ENCODE results near the gene CCDC24.

The CCDC24 gene

DNA sequence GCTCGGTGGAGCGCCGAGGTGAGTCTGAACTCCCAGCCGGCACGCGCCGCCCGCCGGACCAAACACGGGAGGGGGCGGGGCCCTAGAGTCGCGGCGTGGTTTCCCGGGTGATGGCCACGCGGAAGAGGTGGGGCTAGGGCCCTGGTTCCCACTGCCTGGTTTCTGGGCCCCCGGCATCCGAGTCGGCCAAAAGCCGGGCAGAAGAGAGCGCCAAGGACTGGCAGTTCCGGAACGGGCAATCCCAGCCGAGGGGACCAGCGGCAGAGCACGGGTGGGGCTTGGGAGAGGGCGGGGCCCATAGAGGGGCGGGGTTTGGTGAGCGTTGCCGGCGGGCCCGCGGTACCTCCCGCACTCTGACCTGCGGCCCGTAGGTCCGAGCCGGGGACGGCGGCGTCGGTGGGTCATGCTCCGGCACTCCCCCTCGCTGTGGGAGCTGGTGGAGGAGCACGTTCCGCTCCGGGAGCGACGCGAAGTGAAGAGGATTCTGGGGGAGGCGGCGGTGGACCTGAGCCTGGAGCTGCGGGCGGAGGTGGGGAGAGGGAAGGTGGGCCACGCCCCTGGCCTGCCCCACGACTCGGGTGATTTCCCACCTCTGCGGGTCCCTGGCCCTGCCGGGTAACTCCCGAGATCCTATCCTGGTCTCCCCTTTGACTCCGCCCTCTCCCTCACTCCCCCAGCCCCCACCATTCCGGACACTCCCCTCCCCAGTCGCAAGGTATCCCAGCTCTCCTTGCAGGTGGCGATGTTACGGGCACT is at the start of gene CCDC24:
TSS of gene CCDC24 (plus strand) at position 124 of the 756 bp plus-strand sequence. CDS start at position 404, 280 bp downstream.
- peak; percentile 45 for DNase-seq

DNA sequence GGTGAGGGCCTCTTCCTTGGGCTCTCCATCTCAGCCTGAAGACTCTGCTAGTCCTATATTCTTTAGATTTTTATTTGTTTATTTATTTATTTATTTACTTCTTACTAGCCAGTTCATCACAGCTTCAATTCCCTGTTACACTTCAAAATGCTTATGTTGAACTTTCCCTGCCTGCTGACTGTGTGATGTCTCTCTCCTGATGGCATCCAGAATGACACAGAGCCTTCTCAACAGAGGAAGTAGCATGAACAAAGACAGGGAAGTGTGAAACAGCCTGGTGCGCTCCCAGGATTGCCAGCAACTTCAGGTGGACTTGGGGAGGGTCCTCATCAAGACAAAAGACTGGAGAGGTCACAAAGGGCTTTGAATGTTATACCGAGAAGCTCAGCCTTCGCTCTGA is 49.0 kb upstream of the CCDC24 start:
- no peak for DNase-seq

DNA sequence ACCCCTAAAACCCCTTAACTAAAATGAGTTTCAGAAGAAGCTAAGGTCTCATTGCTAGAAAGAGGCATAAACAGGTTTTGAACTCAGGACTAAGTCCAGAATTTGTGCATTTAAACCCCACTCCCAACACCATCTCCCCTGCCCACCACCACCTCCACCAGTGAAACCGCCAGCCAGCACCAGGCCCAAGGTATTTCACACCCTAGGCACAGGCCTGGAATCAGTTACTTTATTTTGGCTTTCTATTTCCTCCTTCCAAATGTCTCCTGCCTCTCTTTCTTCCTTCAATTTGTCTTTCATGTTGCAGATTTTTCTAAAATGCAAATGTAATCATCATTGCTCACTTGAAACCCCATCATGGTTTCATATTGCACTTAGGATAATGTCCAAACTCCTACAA is 46.5 kb upstream of the CCDC24 start:
- DNase-seq = no peak

DNA sequence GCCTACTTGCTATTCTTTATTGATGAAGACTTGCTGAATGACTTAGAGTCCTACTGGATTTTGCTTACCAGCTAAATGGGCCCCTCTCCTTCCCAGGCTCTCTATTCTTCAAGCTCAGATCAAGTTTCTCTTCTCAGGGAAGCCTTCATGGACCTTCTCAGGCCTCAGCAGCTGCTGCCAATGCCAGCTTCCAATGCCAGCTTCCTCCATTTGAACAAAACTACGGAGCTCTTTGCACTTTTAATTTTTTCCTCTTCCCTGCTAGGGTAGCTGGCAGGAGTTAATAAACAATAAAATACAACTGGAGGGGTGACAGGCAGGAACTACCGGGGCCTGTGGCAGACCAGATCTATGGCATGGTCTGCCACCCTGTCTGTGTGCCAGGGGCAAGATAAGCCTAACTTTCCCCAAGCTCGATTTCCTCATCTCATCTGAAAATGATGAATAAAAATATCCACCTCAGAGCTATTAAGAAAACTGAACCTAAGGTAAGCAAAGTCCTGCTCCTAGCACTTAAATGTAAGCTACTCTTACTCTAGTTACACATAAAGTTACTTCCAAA is 45.6 kb upstream of the CCDC24 start:
- DNase-seq = no peak

DNA sequence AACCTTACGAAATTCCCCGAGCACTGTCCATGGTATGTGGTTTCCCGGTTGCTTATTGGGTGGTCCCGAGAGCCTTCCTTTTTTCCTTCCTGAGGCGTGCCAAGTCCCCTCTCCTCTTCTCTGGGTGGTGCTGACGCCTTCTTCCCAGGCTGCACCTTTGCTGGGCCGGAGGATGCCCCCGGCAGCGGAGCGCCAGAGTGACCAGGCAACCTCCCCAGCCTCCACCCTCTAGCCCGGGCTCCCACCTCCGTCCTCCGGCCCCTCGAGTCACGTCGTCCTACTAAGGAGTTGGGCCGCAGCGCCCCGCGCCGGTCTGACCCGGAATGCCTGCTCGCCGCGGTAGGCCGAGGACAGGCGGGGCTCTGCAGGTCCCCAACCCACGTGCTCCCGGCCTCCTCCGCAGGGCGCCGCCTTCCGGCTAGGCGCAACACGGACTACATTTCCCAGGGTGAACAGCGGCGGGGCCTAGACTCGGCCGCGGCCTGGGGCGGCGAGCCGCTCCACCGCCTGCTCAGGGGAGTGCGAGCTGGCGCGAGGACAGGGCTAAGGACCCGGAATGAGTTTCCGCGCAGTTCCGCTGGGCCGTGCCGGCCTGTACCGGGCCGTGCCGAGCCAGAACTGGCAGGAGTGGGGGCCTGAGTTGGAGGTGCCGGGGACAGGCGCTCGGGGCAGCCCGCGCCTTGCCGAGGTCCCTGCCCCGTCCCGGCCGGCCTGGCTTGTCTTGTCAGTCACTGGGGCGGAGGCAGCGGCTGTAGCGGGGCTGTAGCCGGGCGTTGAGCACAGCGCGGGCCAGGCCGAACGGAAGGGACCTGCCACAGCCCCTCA is 45.0 kb upstream of the CCDC24 start, which contains the start of gene IPO13:
TSS of gene IPO13 (plus strand) at position 715 of the 825 bp plus-strand sequence. CDS start 651 bp downstream, outside the sequence.
- peak; percentile 93 for DNase-seq

DNA sequence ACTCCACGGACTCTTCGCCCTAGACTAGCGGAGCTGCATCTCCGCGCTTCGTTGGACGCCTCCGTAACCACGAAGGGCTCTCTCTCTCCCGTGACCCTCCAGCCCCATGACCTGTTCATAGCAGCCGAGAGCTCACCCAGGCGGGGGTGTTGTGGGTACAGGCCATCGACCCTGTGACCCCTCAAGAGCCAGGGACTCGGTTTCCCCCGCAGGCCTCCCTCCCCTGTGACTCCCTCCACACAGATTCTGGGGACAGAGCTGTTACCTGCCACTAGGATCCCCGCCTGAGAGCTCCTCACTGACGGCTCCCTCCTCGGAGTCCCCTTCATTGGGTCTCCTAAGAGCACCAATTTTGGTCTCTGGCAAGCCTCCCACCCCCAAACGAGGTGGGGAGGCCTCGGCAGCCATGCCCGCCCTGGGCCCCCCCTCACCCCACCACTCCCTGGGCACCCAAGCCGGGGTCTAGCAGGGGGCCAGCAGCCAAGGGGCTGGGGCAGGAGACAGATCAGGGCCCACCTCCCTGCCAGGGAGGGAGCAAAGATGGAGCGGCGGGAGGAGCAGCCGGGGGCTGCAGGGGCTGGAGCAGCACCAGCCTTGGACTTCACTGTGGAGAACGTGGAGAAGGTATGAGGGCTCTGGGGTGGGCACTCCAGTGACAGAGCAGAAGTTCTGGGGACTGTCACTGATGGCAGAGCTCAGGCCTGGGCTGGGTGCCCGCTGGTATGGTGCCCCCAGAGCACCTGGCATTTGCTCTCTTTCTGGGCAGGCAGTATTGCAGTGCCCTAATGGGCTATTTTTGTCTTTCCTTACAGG is 44.1 kb upstream of the CCDC24 start:
- DNase-seq = no peak

DNA sequence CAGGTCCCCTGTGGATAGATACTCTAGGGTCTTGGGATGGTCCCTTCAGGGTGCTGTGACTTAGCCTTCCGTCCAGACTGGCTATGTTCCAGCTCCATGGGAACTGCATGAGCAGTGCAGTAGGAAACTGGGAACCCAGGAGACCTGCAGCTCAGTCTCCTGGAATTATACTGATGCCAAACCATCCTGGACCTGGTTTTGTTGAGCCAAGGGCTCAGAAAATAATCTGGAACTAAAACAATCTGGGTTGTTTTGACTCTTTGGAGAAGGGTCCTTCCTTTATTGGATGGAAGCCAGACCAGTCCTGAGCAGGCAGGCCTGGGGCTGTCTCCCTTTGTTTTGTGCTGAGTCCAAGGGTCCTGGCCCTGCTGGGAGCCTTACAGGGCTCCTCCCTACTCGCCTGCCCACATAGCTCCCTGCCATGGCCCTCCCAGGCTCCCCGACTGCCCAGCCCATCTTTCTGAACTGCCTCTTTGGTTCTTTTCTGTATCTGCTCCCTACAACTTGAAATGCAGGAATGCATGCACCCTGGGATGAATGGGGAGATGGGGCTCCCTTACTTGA is 43.4 kb upstream of the CCDC24 start:
- no peak for DNase-seq

DNA sequence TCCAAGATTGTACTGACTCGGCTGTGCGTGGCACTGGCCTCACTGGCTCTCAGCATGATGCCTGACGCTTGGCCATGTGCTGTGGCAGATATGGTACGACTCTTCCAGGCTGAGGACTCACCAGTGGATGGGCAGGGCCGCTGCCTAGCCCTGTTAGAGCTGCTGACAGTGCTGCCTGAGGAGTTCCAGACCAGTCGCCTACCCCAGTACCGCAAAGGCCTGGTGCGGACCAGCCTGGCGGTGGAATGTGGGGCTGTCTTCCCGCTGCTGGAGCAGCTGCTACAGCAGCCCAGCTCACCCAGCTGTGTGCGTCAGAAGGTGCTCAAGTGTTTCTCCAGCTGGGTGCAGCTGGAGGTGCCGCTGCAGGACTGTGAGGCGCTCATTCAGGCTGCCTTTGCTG is 41.7 kb upstream of the CCDC24 start:
- no peak for DNase-seq

DNA sequence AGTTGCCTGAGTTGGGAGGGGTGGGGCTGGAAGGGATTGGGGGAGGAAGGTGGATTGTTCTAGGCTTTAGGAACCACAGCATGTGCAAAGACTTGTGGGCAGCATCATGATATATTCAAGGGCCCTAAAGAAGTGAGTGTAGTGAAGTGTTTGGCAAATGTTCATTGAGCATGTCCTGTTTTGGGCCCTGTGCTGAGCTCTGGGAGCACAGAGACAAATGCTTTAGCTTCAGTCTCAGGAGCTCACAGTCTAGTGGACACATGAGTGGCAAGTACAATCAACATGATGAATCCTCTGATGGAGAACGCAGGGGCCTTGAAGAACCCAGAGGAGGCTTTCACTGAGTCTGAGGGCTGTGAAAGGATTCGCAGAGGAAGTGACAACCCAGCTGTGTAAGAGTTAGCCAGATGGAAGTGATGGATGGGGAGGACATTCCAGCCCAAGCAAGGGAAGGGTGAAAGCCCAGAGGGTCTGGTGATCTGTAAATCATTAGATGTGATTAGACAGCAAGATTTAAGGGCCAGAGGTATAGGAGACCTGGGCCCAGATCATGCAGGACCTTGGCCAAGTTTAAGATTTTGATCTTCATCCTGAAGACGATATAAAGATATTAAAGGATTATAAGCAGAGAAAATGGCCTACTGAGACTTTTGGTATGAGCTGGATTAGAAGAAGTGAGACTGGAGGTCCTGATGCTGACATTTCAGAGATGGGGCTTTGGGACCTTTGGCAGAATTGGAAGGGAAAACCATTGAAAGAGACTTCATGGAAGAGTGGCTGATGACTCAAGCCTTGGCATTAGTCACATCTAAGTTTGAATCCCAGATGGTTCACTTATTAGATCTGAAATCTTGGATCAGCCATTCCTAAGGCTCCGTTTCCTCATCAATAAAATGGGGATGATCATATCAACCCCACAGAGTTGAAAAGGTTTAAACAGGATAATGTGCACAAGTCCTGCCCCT is 40.1 kb upstream of the CCDC24 start:
- no peak for DNase-seq

DNA sequence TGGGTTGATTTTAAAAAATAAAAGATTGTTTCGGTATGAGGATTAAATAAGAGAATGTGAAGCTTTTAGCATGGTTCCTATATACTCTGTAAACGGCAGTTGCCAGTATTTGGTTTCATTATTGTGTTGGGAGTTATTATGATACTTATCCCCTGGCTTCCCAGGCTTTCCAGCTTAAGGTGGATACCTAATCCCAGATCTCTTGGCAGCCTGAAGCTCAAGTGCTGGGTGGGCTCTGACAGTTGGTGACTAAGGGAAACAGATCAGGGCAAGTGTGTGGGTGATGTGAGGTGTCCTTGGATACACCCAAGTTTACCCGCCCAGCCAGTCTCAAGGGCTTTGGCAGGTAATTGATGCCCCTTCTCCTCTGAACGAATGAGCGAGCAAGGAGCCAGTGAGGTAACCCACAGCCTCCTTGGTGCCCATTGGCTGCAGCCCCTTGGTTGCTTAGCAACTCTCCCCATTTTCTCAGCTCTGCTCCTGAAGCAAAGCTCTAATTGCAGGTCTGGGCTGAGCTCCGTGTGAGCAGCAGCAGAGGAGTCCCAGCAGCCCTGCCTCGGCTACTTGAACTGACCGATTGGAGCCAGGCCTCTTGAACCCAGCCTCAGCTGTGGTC is 38.6 kb upstream of the CCDC24 start:
- DNase-seq = no peak

DNA sequence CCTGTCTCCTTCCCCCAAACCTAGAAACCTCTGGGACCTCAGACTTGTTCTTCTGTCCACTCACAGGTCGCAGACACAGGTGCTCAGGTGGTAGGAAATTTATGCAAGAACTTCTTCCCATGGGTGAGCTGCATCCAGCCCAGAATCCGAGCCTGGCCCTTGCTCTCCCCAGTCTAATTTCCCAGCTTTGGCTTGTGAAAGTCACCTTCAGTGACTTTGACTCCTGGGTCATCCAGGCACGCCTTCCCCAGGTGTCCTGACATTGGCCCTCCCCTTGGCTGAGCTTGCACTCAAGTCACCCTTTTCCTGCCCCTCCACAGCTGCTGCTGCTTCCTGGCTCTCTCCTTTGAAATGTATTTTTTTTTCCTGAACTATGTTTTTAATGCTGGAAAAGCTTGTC is 38.0 kb upstream of the CCDC24 start:
- no peak for DNase-seq

DNA sequence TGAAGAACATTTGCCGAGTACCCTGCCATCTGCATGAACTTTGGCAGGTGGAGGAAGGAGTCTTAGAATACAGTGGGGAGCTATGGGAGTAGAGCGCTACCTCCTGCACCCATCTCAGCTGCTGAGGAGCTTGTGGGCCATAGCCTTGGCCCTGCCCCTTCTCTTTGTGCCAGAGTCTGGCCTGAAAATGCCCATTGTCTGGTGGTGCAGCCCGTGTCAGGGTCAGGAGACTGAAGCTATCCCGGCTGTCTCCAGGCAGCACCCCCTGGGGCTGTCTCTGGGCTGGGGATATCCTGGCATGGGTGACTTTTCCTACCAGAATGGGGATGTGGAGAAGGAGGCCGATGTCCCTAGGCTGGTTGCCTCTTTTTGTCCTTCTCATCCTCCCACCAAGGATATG is 37.4 kb upstream of the CCDC24 start:
- no peak for DNase-seq

DNA sequence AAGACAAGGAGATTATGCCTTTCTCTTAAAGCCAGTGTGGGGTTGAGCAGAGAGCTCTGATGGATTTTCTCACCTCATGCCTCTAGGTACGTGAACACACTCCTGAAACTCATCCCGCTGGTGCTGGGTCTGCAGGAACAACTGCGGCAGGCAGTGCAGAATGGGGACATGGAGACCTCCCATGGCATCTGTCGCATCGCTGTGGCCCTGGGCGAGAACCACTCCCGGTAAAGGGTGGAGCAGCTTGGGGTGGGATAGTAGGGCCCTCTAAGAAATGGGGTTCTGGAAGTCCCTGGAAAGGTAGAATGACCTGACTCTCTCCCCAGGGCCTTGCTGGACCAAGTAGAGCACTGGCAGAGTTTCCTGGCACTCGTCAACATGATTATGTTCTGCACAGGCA is 35.2 kb upstream of the CCDC24 start:
- DNase-seq = no peak

DNA sequence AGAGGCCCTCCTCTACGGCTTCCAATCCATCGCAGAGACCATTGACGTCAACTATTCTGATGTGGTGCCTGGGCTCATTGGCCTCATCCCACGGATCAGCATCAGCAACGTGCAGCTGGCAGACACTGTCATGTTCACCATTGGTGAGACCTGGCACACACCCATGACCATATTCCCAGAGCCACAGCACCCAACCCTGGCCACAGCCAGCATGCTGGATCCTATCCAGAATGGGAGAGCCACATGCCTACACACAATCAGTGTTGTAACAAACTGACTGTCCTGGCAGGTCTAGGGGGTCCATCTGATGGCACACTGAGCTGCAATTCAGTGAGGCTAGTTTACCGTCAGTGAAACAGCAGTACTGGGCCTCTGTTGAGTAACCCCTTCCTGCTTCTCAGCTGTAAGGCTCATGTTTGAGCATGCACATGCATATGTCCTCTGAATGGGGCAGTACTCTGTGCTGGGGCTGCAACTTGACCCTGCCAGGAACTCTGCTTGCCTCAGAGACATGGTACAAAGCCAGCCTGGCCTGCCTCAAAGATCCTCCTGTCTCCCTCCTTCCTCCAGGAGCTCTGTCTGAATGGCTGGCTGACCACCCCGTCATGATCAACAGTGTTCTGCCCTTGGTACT is 33.9 kb upstream of the CCDC24 start:
- DNase-seq = no peak

DNA sequence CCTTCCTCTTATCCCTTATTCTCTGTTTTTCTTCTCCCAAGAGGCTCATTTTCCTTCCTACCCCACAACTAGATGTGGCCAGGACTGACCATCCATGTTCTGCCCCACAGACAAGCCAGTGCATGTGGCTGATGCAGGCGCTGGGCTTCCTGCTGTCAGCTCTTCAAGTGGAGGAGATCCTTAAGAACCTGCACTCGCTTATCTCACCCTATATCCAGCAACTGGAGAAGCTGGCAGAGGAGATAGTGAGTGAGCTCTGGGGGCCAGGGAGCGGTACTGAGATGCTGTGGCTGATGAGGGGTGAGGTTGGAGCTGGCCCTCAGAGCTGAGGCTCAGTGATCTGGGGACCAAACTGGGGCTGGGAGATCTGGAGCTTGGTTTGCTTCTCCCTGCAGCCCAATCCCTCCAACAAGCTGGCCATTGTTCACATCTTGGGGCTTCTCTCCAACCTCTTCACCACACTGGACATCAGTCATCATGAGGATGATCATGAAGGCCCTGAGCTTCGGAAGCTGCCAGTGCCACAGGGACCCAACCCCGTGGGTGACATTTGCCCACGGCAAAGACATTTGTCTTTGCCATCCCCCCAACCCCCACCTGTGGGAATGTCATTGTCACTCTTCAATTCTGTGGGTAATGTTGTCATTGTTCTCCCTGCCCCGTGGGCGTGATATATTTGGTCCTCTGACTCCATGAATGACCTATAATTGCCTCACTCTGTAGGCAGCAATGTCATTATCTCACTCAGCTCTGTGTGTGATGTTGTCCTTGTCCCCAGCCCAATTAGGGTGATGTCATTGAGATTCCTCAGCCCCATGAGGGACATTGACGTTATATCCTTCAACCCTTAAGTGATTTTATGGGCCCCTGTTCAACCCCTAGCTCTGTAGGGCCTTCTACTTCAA is 32.8 kb upstream of the CCDC24 start:
- no peak for DNase-seq

DNA sequence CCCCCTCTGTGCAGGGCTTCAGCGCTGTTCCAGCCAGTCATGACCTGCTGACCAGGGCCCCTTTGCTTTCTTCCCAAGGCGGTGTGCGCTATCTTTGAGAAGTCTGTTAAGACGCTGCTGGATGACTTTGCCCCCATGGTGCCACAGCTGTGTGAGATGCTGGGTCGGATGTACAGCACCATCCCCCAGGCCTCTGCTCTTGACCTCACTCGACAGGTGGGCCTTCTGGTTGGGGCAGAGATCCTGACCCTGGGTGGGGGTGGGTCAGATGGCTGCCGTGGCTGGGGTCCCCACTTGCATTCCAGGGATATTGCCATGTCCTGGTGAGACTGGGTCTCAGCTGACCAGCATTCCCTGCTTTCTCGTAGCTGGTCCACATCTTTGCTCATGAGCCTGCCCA is 30.6 kb upstream of the CCDC24 start:
- no peak for DNase-seq

DNA sequence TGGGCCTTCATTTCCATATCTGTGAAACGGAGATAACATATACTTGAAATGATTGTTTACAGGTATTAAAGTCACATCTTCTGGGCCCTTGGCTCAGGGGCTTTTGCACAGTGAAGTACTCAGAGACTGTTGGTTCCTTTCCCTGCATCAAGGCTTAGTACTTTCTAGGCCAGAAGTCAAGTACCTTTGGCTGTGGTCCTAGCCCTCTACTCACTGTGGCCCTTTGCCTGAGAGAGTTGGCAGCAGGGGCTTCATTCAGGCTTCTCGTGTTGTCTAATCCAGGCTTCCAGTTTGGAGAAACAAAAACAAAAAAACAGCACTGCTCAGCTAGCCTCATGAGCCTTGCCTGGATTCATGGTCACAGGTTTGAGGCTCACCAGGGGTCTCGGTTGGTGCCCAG is 29.7 kb upstream of the CCDC24 start:
- no peak for DNase-seq

DNA sequence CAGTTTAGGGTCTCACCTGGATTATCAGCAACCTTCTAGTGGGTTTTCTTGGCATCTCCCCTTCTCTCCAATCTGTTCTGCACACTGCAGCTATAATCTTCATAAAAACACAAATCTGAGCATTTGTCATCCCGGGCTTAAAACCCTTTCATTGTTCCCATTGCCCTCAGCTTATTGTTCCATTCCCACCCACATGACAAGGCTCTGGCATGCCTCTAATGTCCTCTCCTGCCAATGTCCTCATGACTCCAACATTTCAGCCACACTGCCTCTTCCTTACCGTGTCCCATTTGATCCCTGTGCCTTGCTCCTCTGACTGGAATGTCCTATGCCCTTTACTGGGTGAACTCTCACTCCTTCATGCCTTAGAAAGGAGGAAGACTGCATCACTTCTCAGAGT is 29.1 kb upstream of the CCDC24 start:
- no peak for DNase-seq

DNA sequence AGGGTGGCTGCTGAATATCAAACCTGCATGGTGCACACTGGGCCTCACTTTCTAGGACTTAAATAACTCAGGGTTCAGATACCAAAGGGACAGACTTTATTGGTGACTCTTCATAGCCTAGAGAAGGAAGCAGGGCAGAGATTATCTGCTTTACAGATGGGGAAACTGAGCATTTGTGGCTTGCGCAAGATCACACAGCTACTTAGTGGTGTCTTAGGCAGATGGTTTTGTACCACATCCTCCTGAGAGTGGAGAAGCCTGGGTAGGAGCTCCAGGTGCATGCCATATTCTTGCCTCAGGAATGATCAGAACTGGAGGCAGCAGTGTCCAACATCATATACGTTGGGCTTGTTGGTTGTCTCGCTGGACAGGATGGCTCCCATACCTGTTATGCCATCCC is 28.4 kb upstream of the CCDC24 start:
- no peak for DNase-seq

Data from NCI-H446 treated with DMSO at 0.1 percent for 48 hours (cell line).